Tibial artery (tissue), 4 donors: ENCODE measurements around the gene TUBE1.

Experiments used
- DNase-seq, 2 donors: peaks; one replicate each; pipeline ENCODE4 v3.0.0-alpha.2; 2019
- H3K27ac ChIP-seq, 2 donors: fragments of 200-600 bp; sonication (generic) in 1 of 2; 1 replicate in 1 of 2; 2 replicates in 1 of 2; pipeline ENCODE4 v1.5.1; 2018 to 2019; ENCODE audit warnings: mild to moderate bottlenecking in 1 of 2
- H3K27me3 ChIP-seq, 2 donors: fragments of 200-600 bp; sonication (generic) in 1 of 2; one replicate each; pipeline versions ENCODE4 v1.5.1 to v1.6.0; 2016 to 2019
- H3K36me3 ChIP-seq, 3 donors: fragments of 200-600 bp; sonication (generic) in 2 of 3; one replicate each; pipeline ENCODE4 v1.5.1; 2016 to 2019; ENCODE audit warnings: mild to moderate bottlenecking in 2 of 3
- H3K4me1 ChIP-seq, 4 donors: fragments of 200-600 bp; sonication (generic) in 2 of 4; 1 replicate in 3 of 4; 2 replicates in 1 of 4; pipeline ENCODE4 v1.5.1; 2016 to 2019
- H3K4me3 ChIP-seq, 2 donors: fragments of 200-600 bp; sonication (generic) in 1 of 2; 1 replicate in 1 of 2; 2 replicates in 1 of 2; pipeline ENCODE4 v1.5.1; 2018 to 2019; ENCODE audit warnings: mild to moderate bottlenecking in 2 of 2
- H3K9me3 ChIP-seq, 3 donors: fragments of 200-600 bp; sonication (generic) in 1 of 3; one replicate each; pipeline ENCODE4 v1.5.1; 2016 to 2019
- CTCF ChIP-seq, 2 experiments: fragments of 200-600 bp in 1 of 2; fragments of 450-650 bp in 1 of 2; IDR thresholded peaks; one replicate each; pipeline ENCODE4 v1.5.1; 2017 to 2019; ENCODE audit warnings: antibody characterized with exemption in 2 of 2, mild to moderate bottlenecking in 1 of 2, moderate library complexity in 1 of 2
- intact Hi-C: fragments of 100-400 bp; cut with DNase I; formaldehyde crosslinking; loops from one replicate; pipeline ENCODE4 v1.15.0; 2023; ENCODE audit warnings: low total_unique reads

Gene TUBE1

GRCh38 chr6:112086744-112087135 is 542 bp downstream of the TUBE1 start:
- DNase-seq, result no peak
- intact Hi-C loops, result no loop called here

GRCh38 chr6:112085286-112086065 is 1.8 kb downstream of the TUBE1 start:
- H3K36me3 ChIP-seq, result peaks cover 13 to 36% (median 20%) of the 10 kb centered on the region in 3 donors
- no peak overlapping the region for H3K4me3 ChIP-seq
- TF ChIP-seq CTCF (IDR thresholded peaks at IDR 0.05), result no peak
- intact Hi-C loops, result no loop called here
- H3K9me3 ChIP-seq, result no peaks in the 10 kb centered on the region
- H3K4me1 ChIP-seq, result peaks cover 0 to 18% (median 6%) of the 10 kb centered on the region in 4 donors
- H3K27me3 ChIP-seq, result no peaks in the 10 kb centered on the region
- H3K27ac ChIP-seq, result no peak overlapping the region
- no peak for DNase-seq

More at GRCh38 chr6:112086744-112087135, 542 bp downstream of the TUBE1 start:
- TF ChIP-seq CTCF (IDR thresholded peaks at IDR 0.05), result no peak
- Histone ChIP-seq H3K4me3 (peak overlapping the region; percentile 81 to 88), H3K27me3 (no peaks in the 10 kb centered on the region), H3K9me3 (no peaks in the 10 kb centered on the region), H3K27ac (peak overlapping the region; percentile 86 to 88), H3K36me3 (peaks cover 8 to 31% (median 12%) of the 10 kb centered on the region in 3 donors), H3K4me1 (peaks cover 0 to 18% (median 6%) of the 10 kb centered on the region in 4 donors)

DNA sequence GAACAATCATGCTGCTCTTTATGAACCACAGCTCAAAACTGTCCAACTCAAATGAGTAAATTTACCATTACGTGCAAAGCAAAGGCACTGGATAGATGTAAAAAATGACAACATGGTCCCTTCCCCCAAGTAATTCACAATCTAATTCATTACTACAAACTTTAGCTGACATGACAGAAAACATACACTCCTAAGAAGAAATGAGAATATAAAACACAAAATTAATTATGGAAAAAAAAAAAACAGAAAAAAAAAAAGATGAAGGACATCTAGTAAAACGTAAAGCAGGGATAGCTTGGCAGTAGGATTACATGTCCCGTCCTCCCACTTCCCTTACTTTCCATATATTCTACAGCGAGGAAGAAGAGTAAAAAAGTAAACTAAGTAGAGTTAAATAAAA is 5.7 kb downstream of the TUBE1 start:
- intact Hi-C loops, result no loop called here
- Histone ChIP-seq H3K27ac (no peak overlapping the region), H3K9me3 (no peaks in the 10 kb centered on the region), H3K36me3 (peaks cover 35 to 65% (median 49%) of the 10 kb centered on the region in 3 donors), H3K4me3 (no peak overlapping the region), H3K4me1 (peaks cover 0 to 13% (median 5%) of the 10 kb centered on the region in 4 donors), H3K27me3 (no peaks in the 10 kb centered on the region)
- no peak for DNase-seq
- TF ChIP-seq CTCF (IDR thresholded peaks at IDR 0.05), result no peak

- H3K9me3 ChIP-seq, result no peaks in the 10 kb centered on the region
- H3K27me3 ChIP-seq, result no peaks in the 10 kb centered on the region
- DNase-seq, result no peak
- peaks cover 8 to 26% (median 12%) of the 10 kb centered on the region in 3 donors for H3K36me3 ChIP-seq
- no peak overlapping the region for H3K27ac ChIP-seq
- H3K4me3 ChIP-seq, result no peak overlapping the region
- intact Hi-C loops, result no loop called here
- TF ChIP-seq CTCF (IDR thresholded peaks at IDR 0.05), result no peak
- H3K4me1 ChIP-seq, result no peaks in the 10 kb centered on the region
These were observed 20.7 kb downstream of the TUBE1 start for GRCh38 chr6:112066606-112067005.

GRCh38 chr6:112065426-112065986 is 21.8 kb downstream of the TUBE1 start:
- Histone ChIP-seq H3K27ac (no peak overlapping the region), H3K4me1 (no peaks in the 10 kb centered on the region), H3K27me3 (no peaks in the 10 kb centered on the region), H3K9me3 (no peaks in the 10 kb centered on the region), H3K36me3 (peaks cover 0 to 15% (median 11%) of the 10 kb centered on the region in 3 donors), H3K4me3 (no peak overlapping the region)
- TF ChIP-seq CTCF (IDR thresholded peaks at IDR 0.05), result no peak
- DNase-seq, result no peak
- intact Hi-C loops, result no loop called here
